NCI-H446 treated with DMSO at 0.1 percent for 48 hours (cell line): ENCODE measurements around the gene IFT74.

Experiments
- DNase-seq: peaks from one replicate; lab custom pipeline; 2025; lab: John Stamatoyannopoulos, UW

The IFT74 gene

DNA sequence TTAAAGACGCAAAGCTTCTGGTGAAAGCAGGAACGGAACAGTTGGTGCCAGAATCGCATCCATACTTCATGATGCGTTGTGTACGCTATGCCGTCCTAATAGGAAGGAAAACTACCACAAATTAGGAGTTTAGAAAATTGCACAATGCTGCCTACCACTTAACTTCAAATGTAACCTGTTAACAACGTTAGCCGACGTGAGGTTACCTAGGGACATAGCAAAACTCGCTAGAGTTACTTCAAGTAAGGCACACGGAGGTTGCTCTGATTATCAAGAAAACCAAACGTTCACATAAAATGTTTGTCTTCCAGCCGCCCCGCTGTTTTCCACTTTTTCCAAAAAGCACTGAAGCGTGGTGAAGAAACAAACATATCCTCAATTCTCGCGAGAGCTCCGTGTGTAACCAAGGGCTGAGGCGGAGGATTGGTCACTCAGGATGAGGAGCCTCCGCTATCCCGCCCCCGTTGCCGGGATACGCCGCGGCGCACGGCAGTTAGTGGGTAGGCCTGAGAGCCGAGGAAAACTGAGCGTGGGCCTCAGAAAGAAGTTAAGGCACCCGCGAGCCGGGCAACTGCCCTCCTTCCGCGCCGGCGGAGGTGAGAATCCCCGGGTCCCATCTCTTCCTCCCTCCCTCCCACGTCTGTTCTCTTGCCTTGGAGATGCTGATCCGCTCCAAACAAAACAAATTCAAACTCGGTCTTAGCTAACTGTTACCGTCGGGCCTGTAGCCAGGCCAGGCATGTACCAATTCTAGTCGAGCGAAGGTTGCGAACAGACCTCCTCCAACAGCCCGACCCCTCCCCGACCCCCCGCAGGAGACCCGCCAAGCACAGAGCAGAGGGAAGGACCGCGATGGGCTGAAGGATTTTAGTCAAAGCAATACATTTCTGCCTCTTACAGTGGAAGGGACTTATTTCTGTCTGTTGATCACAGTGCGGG is at the start of gene IFT74:
Gene IFT74, plus strand, starts transcription at position 492 of the 939 bp plus-strand sequence. CDS start 5,556 bp downstream, outside the sequence.
- DNase-seq = peak; percentile 96

DNA sequence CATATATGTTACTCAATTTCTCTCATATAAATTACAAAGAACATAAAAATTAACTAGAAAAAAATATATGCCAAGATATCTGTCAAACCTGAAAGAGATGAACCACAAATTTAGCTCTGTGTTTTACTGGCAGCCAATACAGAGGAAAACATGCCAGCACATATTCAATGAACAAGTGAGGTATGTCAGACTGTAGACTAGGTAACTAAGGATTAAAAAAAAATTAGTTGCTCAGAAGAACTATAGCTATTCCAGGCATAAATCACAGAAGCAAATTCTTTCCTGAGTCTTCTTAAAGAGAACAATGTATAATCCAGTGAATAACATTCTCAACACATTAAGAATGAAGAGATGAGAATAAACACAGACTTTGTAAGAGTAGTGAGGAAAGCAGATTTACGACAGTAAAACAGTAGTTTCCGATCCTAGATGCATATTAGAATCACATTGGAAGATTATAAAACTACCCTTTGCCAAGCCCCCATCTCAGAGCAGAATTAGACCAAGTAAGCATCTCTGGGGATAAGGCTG is 43.0 kb upstream of the IFT74 start:
- no peak for DNase-seq

DNA sequence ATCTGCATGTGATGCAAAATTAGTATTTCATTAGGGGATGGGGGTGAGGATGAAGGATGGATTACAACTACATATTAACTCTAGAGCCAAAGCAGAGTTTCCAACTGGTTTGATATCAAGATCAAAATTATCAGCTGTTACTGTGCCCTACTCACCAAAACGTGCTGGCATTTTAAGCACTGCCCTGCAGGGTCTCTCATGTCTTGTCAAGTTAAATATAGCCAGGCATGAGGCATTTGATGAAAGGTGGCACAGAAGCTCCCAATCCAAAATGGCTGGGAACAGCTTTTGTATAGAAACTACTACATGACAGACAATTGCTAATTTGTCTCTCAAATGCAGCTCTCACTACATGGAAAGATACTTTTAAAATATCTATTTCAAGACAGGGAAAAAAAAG is 36.5 kb upstream of the IFT74 start:
- DNase-seq = no peak

DNA sequence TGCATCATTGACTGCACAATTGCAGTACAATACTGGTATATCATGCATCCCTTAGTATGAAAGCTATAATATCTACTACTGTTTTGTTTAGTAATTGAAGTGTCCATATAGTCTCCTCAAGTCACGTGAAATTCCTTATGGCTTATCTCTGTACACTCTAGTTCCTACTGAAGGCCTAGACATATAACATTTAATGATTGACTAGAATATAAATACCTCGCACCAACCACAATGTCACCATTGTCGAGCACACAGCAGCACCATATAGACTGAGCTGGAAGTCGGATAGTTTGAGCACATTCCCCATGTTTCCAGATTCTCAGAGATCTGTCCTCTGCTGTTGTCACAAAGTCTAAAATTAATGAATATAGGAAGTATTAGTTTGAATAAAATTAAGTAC is 30.6 kb upstream of the IFT74 start:
- no peak for DNase-seq

DNA sequence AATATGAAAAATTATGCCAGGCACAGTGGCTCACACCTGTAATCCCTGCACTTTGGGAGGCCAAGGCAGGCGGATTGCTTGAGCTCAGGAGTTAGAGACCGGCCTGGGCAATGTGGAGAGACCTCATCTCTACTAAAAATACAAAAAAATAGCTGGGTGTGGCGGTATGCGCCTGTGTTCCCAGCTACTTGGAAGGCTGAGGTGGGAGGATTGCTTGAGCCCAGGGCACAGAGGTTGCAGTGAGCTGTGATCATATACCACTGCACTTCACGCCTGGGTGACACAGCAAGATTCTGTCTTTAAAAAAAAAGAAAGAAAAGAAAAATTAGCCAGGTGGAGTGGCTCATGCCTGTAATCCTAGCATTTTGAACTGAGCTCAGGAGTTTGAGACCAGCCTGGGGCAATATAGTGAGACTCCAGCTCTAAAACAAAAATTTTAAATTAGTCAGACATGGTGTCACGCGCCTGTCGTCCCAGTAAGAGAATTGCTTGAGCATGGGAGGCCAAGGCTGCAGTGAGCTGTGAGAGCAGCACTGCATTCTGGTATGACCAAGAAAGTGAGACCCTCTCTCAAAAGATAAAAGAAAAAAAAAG is 27.2 kb upstream of the IFT74 start:
- DNase-seq = no peak

DNA sequence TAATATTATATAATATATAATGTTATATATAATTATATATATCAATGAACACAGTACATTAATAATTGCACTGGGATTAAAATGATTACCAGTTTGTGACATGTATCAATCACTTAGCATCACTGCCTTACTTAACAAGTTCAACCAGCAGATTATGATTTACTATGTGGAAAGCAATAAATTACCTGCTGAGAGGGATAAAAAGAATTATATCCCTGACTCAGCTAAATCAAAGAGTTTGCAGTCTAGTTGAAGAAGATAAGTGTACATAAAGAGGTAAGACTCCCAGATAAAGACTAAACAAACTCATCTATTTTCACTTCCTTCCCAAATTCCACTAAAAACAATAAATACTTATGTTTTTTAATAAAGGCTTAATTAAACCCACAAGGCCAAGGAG is 20.4 kb upstream of the IFT74 start:
- no peak for DNase-seq

DNA sequence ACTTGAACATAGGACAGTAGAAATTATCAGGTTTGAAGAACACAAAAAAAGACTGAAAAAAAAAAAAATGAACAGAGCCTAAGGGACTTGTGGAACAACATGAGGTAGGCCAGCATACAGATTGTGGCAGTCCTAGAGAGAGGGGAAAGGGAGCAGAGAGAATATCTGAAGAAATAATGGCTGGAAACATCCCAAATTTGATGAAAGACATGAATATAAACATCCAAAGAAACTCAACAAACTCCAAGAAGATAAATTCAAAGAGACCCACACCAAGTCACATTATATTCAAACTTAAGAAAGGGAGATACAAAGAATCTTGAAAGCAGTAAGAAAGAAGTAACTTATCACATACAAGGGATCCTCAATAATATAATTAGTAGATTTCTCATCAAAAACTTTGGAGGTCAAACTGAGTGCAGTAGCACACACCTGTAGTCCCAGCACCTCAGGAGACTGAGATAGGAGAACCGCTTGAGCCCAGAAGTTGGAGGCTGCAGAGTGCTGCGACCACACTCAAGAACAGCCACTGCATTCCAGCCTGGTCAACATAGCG is 18.3 kb upstream of the IFT74 start:
- no peak for DNase-seq

DNA sequence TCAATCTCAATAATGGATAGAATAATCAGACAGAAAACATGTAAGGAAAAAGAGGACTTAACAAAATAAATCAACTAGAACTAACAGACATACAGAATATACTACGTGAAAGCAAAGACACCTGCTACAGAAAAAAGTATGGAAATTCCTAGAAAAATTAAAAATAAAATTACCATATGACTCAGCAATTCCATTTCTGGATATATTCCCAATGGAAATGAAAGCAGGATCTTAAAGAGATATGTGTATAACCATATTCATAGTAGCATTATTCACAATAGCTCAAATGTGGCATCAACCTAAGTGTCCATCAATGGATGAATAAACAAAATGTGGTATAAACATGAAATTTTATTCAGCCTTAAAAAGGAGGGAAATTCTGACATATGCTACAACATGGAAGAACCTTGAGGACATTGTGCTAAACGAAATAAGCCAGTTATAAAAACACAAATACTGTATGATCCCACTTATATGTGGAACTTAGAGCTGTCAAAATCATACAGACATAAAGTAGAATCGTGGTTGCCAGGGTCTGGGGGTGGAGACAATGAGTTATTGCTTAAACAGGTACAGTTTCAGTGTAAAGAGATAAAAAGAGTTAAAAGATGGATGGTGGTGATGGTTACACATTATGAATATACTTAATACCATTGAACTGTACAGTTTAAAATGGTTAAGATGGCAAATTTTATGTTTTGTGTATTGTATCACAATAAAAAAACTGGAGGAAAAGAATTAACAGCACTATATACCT is 16.1 kb upstream of the IFT74 start:
- DNase-seq = no peak

DNA sequence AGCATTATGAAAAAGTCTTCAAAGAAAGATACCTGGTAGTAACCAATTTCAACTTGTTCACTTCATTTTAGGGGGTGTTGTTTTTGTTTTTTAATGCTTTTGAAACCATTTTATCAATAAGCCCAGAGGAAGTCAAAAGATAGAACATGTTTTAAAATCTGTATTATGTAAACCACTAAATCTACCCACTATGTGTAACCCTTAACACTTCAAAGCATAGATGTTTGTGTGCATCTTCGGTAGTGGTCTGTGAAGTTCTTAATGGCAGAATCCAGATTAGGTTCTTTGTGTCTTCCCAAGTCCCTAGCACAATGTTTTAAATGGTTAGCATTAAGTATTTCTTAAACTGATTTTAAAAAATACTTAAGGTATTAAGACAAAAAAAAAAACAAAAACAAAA is 15.4 kb upstream of the IFT74 start:
- DNase-seq = no peak

DNA sequence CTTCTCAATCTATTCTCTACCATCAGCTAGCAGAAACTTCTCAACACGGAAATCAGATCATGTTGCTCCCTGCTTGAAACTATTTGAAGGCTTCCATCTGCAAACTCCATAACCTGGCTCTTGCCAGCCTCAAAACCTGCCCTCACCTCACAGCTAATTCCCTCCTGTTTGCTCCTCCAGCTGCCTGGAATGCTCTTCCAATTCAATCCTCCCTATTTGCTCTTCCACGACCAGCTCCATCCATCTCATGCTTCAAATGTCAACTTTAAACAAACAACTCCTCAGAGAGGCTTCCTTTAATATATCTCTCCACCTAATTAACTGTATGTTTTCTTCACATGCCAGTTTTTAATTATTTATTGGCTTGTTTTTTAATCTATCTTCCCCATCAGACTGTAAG is 10.6 kb upstream of the IFT74 start:
- no peak for DNase-seq

DNA sequence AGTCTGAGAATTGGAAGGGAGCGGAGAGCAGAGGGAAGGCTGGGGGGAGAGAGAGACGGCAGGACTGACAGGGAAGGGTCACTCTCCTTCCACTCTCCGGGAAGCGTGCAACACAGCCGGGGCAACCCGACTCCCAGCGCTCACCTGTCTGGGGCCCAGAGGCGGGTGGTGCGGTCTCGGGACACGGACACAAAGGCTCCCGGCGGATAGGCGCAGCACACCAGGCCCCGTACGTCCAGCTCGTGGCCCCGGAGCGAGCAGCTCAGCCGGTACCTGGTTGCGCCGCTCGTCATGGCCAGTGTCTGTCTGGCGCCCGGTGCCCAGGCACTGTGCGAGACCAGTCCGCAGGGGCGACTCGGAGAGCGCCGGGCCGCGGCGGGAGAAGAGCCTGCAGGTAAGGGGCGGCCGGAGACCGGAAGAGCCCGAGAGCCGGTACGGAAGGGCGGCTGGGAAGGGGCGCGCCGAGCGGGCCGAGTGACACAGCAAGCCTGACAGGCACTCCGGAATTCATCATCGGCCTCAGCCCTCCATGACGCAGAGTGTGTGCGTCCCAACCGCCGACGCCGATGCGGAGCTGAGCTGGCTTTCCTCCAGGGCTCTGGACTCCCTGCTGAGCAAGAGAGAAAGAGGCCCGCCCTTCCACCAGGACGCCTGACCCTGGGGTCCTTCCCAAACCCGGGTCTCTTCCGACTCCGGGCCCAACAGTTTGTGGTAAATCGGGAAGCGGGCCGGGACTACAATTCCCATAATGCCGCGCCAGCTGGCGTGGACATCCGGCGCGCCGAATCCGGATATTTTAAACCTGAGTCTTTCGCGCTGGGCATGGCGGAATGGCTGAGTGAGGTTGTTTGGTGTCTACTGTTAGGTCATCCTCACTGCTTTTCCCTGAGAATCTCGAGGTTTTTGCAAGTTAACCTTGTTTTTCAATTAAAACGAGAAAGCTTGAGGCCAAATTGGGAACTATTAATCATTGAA is 9.2 kb upstream of the IFT74 start, which contains the start of gene PLAA:
Gene PLAA, minus strand, starts transcription at position 490 of the 975 bp plus-strand sequence. Its CDS starts 197 bp downstream, at position 293.
- peak; percentile 82 for DNase-seq

DNA sequence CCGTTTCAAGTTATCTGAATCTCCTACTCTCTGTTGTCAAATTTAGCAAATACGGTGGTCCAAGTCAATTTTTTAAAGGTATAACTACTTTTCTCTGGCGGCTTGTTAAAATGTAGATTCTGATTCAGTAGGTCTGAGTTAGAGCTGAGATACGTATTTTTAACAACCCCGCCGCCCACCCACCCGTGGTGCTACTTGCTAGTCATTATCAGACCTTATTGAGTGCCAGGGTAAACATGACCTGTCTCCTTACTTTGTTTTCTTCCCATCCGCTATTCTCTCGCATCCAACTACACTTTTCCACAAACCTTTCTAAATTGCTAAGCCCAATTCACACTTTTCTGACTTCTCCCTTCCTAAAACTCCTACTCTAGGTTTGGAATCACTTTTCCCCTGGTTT is 8.5 kb upstream of the IFT74 start:
- no peak for DNase-seq

DNA sequence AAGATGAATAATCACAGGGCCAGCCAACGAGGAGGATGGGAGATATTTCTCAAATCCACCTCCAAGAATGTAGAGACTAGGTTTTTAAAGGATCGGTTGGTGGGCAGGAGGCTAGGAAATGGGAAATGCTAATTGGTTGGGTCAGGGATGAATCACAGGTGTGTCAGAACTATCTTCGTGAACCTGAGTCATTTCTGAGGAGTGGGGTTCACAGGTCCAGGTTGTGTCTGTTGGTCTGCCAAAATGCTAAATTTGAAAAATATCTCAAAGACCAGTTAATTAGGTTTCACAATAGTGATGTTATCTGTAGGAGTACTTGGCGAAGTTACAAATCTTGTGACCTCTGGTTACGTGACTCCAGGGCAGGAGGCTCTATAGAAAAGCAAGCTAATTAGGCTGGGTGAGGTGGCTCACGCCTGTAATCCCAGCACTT is 6.6 kb upstream of the IFT74 start:
- DNase-seq = no peak

DNA sequence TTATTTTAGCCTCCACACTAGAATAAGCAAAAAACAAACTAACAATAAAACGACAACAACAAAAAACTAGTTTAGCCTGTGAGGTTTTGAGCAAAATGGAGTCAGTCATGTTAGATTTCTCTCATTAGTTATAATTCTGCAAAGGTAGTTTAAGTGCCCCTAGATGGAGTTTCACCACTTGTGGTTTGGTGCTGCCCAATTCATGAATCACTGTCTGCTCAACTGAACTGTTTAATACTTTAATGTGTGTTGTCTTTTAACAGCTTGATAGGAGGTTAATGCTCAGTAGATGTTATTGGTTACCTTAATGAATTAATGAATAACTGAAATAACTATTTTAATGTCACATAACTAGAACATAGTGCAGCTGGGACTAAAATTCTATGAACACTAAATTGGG is 5.7 kb upstream of the IFT74 start:
- DNase-seq = no peak

DNA sequence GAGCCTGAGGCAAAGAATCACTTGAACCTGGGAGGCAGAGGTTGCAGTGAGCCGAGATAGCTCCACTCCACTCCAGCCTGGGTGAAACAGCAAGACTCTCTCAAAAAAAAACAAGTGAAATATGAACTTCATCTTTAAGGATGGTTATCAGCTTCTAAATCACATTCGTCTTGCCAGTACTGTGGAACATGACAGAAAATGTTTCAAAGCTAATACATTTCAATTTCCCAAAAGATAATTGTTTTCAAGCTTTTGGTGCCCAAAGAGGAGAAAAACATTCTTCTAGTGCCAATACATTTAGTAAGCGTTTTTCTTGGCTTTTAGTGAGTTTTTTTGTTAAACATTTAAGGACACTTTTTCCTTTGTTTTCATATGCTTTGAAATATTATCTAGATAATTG is 4.4 kb upstream of the IFT74 start:
- DNase-seq = no peak

DNA sequence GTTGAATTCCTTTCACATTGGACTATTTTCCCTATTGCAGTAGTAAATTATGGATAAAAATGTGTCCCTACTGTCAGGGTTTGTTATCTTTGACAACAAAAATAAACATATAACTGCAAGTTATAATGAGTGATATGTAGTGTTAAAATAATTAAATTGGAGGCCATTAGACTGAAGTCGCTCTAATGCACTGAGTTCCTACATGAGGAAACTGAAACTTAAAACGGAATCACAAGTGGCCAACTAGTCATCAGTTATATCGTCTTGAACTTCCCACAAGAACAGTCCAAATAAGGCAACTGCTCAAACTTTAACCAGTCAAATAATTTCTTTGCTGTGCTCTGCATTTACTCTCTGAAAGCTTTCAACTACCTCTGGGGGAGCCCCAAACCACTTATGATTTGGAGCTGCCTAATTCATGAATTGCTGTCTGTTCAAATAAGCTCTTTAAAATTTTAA is 2.1 kb upstream of the IFT74 start:
- DNase-seq = no peak

DNA sequence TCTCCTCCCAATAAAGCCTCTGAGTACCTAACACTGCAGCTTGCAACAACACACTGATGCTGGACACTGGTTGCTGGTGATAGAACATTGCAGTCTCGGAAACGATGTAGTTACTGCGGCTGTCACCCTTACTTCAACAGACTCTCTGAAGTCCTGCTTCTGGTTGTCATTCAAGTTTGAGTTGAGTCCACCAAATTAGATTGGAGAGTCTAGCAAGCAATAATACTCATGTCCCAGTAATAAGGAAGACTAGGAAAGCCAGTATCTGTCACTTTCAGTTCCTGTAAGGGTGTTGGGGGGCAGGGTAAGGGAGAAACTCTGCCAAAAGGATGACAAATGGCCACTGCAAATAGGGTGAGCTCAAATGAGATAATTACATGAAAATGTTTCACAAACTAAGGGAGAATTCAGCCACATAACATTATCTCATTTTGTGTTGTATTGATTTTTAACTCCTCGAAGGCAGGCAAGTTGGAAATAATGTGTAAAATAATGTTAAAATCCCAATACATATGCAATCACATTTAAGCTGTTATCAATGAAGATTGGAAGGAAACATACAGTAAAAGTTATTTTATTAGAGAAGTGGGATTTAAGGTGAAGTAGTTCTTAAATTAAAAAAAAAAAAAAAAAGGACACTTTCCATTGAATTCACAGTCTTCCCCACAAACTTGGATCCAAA is 849 bp upstream of the IFT74 start:
- DNase-seq = no peak

DNA sequence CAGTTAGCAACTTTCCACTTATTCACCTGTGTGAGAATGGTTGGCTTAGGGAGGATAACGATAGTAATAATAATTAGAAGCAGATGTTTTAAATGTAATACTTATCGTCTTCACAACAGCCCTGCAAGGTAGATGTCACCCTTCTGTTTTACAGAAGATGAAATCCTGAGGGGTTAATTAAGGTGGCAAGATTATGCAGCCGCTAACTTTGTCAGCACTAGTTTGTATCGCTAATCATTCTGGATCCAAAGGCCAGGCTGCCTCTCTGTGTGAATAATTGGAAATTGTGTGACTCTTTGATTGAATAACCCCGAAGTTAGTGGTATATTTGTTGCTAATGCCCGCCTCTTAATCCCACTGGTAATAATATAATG is 635 bp downstream of the IFT74 start:
- no peak for DNase-seq

DNA sequence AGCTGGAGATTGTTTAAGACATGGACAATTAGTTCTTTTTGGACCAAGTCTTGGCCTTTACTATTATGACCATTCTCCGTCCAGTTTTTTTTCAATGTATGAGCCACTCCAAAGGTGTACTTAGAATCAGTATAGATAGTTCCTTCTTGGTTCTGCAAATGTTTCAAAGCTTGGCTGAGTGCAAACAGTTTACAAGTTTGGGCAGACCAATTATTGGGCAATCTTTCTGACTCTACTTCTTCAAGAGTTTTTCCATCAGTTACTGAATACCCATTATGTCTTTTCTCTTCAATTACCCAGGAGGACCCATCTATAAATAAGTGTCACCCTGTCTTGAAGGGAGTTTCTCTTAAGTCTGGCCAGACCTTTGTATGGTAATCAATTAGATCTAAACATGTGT is 15.5 kb downstream of the IFT74 start:
- no peak for DNase-seq

DNA sequence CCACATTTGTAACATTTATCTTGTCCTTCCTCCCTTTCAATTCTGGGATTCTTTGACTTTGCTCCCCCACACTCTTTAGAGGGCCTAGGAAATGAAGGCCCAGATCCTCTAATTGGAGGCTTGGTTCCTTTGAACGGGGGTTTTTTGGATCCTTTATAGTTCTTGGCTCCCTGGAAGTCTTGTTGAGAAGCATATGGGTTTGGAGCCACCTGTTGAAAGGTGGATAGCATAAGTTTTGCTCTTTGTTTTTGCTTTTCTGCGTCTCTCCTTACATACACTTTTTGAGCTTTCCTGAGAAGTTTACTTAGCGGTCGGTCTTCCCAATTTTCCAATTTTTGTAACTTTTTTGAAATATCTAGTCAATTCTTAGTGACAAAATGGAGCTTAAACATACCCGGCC is 17.8 kb downstream of the IFT74 start:
- no peak for DNase-seq
